HG03342 (cell line): ENCODE results near the gene SLC30A4.
"Not testable (repeated sequence)": the region's sequence is repeated elsewhere in the genome, so short reads cannot be mapped to it uniquely, and the experiment has no call there.

Experiments used
- ATAC-seq: cut with Tn5 transposase; IDR thresholded peaks from one replicate; pipeline ENCODE4 v1.9.1; 2021; ENCODE audit warnings: mild to moderate bottlenecking, moderate library complexity; ENCODE audit not compliant: unreplicated experiment

SLC30A4 gene

GRCh38 chr15:45522328-45523165, at the start of gene SLC30A4:
Gene SLC30A4, minus strand, starts transcription at chr15:45522755. Its CDS starts 401 bp downstream, at chr15:45522354.
- peak; percentile 61 for ATAC-seq

GRCh38 chr15:45555934-45556608, 33.5 kb upstream of the SLC30A4 start:
- ATAC-seq: peak; percentile 73

GRCh38 chr15:45551676-45552075, 29.1 kb upstream of the SLC30A4 start:
- ATAC-seq: no peak

- no peak for ATAC-seq
Measured at GRCh38 chr15:45550436-45550835, 27.9 kb upstream of the SLC30A4 start.

- no peak for ATAC-seq
Measured at GRCh38 chr15:45549541-45550220, 27.1 kb upstream of the SLC30A4 start.

GRCh38 chr15:45548753-45549520, 26.4 kb upstream of the SLC30A4 start:
- no peak for ATAC-seq

- ATAC-seq: no peak
Measured at GRCh38 chr15:45546789-45547188, 24.2 kb upstream of the SLC30A4 start.

GRCh38 chr15:45544266-45545023, 21.9 kb upstream of the SLC30A4 start:
- ATAC-seq: peak; percentile 65

- ATAC-seq: no peak
Measured at GRCh38 chr15:45543051-45543450, 20.5 kb upstream of the SLC30A4 start.

- no peak for ATAC-seq
Measured at GRCh38 chr15:45540531-45540930, 18.0 kb upstream of the SLC30A4 start.

GRCh38 chr15:45539680-45540079, 17.1 kb upstream of the SLC30A4 start:
- ATAC-seq: no peak

- ATAC-seq: no peak
Measured at GRCh38 chr15:45536934-45537333, 14.4 kb upstream of the SLC30A4 start.

- ATAC-seq: no peak
Measured at GRCh38 chr15:45535486-45536042, 13.0 kb upstream of the SLC30A4 start.

GRCh38 chr15:45534821-45535220, 12.3 kb upstream of the SLC30A4 start:
- ATAC-seq: no peak

- not testable (repeated sequence) for ATAC-seq
Measured at GRCh38 chr15:45532892-45533291, 10.3 kb upstream of the SLC30A4 start.

- ATAC-seq: no peak
Measured at GRCh38 chr15:45529613-45530012, 7.1 kb upstream of the SLC30A4 start.

GRCh38 chr15:45527086-45527485, 4.5 kb upstream of the SLC30A4 start:
- no peak for ATAC-seq

GRCh38 chr15:45523166-45523460, 558 bp upstream of the SLC30A4 start:
- ATAC-seq: no peak

- ATAC-seq: peak; percentile 23
Measured at GRCh38 chr15:45521596-45522327, 793 bp downstream of the SLC30A4 start.
